HepG2 (cell line): Measurements from ENCODE around the gene PLEKHH3. TPM values are rescaled to one million over a fixed set of nuclear protein-coding genes. Genes with fewer than 3 reads are reported as not detected.

Experiments
- ARID3A ChIP-seq: IDR thresholded peaks from 2 replicates; pipeline ENCODE4 v1.6.1; 2012; ENCODE audit warnings: low read depth, low read length, improper control_type of control experiment
- ARNTL ChIP-seq: sonication (generic); formaldehyde crosslinking; IDR thresholded peaks from 2 replicates; pipeline ENCODE4 v1.4.0; 2020; ENCODE audit warnings: mild to moderate bottlenecking, missing genetic modification reagents
- BORCS8-MEF2B ChIP-seq: sonication (generic); formaldehyde crosslinking; IDR thresholded peaks from 2 replicates; pipeline ENCODE4 v1.8.0; 2022; ENCODE audit warnings: mild to moderate bottlenecking, missing genetic modification reagents
- IRF9 ChIP-seq: sonication (generic); formaldehyde crosslinking; IDR thresholded peaks from 2 replicates; pipeline ENCODE4 v1.8.0; 2022; ENCODE audit warnings: missing genetic modification reagents, mild to moderate bottlenecking, borderline replicate concordance
- NR2C2 ChIP-seq: sonication (generic); formaldehyde crosslinking; IDR thresholded peaks from 2 replicates; pipeline ENCODE4 v1.4.0; 2020; ENCODE audit warnings: missing genetic modification reagents, mild to moderate bottlenecking, moderate library complexity, borderline replicate concordance
- PAXIP1 ChIP-seq: sonication (generic); formaldehyde crosslinking; conservative IDR thresholded peaks from 2 replicates; pipeline ENCODE4 v1.4.0; 2020; ENCODE audit warnings: mild to moderate bottlenecking, missing genetic modification reagents, moderate library complexity
- RARA ChIP-seq: IDR thresholded peaks from 2 replicates; pipeline ENCODE4 v1.6.1; 2016; ENCODE audit warnings: missing genetic modification reagents, missing compliant biosample characterization
- TBX3 ChIP-seq: fragments of 450-650 bp; IDR thresholded peaks from 2 replicates; pipeline ENCODE4 v1.6.1; 2017; ENCODE audit warnings: antibody characterized with exemption, mild to moderate bottlenecking, inconsistent platforms, borderline replicate concordance
- THRA ChIP-seq: sonication (generic); formaldehyde crosslinking; IDR thresholded peaks from 2 replicates; pipeline ENCODE4 v1.4.0; 2020; ENCODE audit warnings: missing genetic modification reagents, borderline replicate concordance
- YEATS2 ChIP-seq: sonication (generic); formaldehyde crosslinking; IDR thresholded peaks from 2 replicates; pipeline ENCODE4 v1.4.0; 2020; ENCODE audit warnings: missing genetic modification reagents, borderline replicate concordance
- ZC3H4 ChIP-seq: sonication (generic); formaldehyde crosslinking; IDR thresholded peaks from 2 replicates; pipeline ENCODE4 v1.4.0; 2020; ENCODE audit warnings: missing genetic modification reagents, borderline replicate concordance
- ZFP1 ChIP-seq: IDR thresholded peaks from 2 replicates; pipeline ENCODE4 v1.6.1; 2016
- ZFX ChIP-seq: sonication (generic); formaldehyde crosslinking; IDR thresholded peaks from 2 replicates; pipeline ENCODE4 v1.4.0; 2020; ENCODE audit warnings: mild to moderate bottlenecking, low read depth, missing genetic modification reagents, moderate library complexity
- ZMYM2 ChIP-seq: sonication (generic); formaldehyde crosslinking; IDR thresholded peaks from 2 replicates; pipeline ENCODE4 v1.8.0; 2022; ENCODE audit warnings: mild to moderate bottlenecking, missing genetic modification reagents
- ZNF235 ChIP-seq: sonication (generic); formaldehyde crosslinking; IDR thresholded peaks from 2 replicates; pipeline ENCODE4 v1.8.1; 2023; ENCODE audit warnings: mild to moderate bottlenecking, missing genetic modification reagents, borderline replicate concordance
- ZNF24 ChIP-seq: fragments of 450-650 bp; IDR thresholded peaks from 2 replicates; pipeline ENCODE4 v1.6.1; 2017; ENCODE audit warnings: antibody characterized with exemption, mild to moderate bottlenecking
- ZNF317 ChIP-seq: sonication (generic); formaldehyde crosslinking; IDR thresholded peaks from 2 replicates; pipeline ENCODE4 v1.5.0; 2020; ENCODE audit warnings: mild to moderate bottlenecking, missing genetic modification reagents
- ZNF33A ChIP-seq: sonication (generic); formaldehyde crosslinking; IDR thresholded peaks from 2 replicates; pipeline ENCODE4 v1.5.1; 2020; ENCODE audit warnings: missing genetic modification reagents, mild to moderate bottlenecking, moderate library complexity, borderline replicate concordance
- ZNF576 ChIP-seq: sonication (generic); formaldehyde crosslinking; IDR thresholded peaks from 2 replicates; pipeline ENCODE4 v1.4.0; 2020; ENCODE audit warnings: mild to moderate bottlenecking, missing genetic modification reagents
- ZNF891 ChIP-seq: sonication (generic); formaldehyde crosslinking; IDR thresholded peaks from 2 replicates; pipeline ENCODE4 v1.5.0; 2020; ENCODE audit warnings: mild to moderate bottlenecking, missing genetic modification reagents
- ZSCAN25 ChIP-seq: sonication (generic); formaldehyde crosslinking; IDR thresholded peaks from 2 replicates; pipeline ENCODE4 v1.8.0; 2022; ENCODE audit warnings: mild to moderate bottlenecking, missing genetic modification reagents
- polyA plus RNA-seq, 8 experiments: library from polyadenylated mRNA; depleted of rRNA in 3 of 8; stranded (reverse) in 7 of 8; unstranded in 1 of 8; fragments of >200 nt; fragmentation: Illumina TruSeq in 4 of 8; extraction: Trizol in 4 of 8; gene quantifications; 2 replicates each; pipeline versions ENCODE4 v1.2.1 to v1.2.3, GENCODE V29; 2011 to 2016; ENCODE audit warnings: low read depth in 4 of 8, missing spikeins in 1 of 8, mixed read lengths in 1 of 8; ENCODE audit not compliant: insufficient read depth in 1 of 8
- total RNA-seq, 5 experiments: library from RNA; depleted of rRNA; stranded (reverse); fragments of >200 nt; fragmentation: Illumina TruSeq; extraction: Trizol; gene quantifications; 2 replicates each; pipeline ENCODE4 v1.2.3, GENCODE V29; 2016; ENCODE audit warnings: low read depth in 1 of 5

PLEKHH3 gene
- total and polyA plus RNA-seq, 2 of the 13 experiments (the other 11 are each of a cell fraction or from before 2014, with no cell fraction given): 6.0 to 19.9 TPM

- TF ChIP-seq ARID3A: no peak
- no peak for TF ChIP-seq ZNF24
- TF ChIP-seq YEATS2: peak; percentile 57; the same call in 1 of the 2 replicates
- no peak for TF ChIP-seq ZNF235 (CRISPR knock-in tag)
- no peak for TF ChIP-seq ZMYM2 (CRISPR knock-in tag)
- TF ChIP-seq ZC3H4 (CRISPR knock-in tag): no peak
- TF ChIP-seq ARNTL (CRISPR knock-in tag): 0 out of 2 replicates have a peak, but pooled peaks have one; percentile 49
- no peak for TF ChIP-seq ZFX (CRISPR knock-in tag)
- TF ChIP-seq ZNF891 (CRISPR knock-in tag): no peak
- 0 out of 2 replicates have a peak, but pooled peaks have one; percentile 12 for TF ChIP-seq ZNF576 (CRISPR knock-in tag)
- no peak; the same call in 1 of the 2 replicates for TF ChIP-seq BORCS8-MEF2B (CRISPR knock-in tag)
- no peak for TF ChIP-seq NR2C2 (CRISPR knock-in tag)
- 0 out of 2 replicates have a peak, but pooled peaks have one; percentile 31 for TF ChIP-seq PAXIP1 (CRISPR knock-in tag)
- TF ChIP-seq IRF9: no peak
- TF ChIP-seq ZNF317 (CRISPR knock-in tag): no peak
- TF ChIP-seq THRA (CRISPR knock-in tag): peak; percentile 72
- TF ChIP-seq ZFP1 (CRISPR knock-in tag): 0 out of 2 replicates have a peak, but pooled peaks have one; percentile 12
- TF ChIP-seq RARA (CRISPR knock-in tag): no peak
- no peak for TF ChIP-seq ZNF33A (CRISPR knock-in tag)
- peak; percentile 99 for TF ChIP-seq ZSCAN25 (CRISPR knock-in tag)
- no peak for TF ChIP-seq TBX3
These were observed 5.4 kb upstream of the PLEKHH3 start, which contains the start of gene CNTNAP1 (continued) for GRCh38 chr17:42681976-42682721.
